ENCODE data around the gene UNC13B.
A peak's percentile ranks its signal among the peaks of the same experiment; 100 is the strongest.

UNC13B gene

DNA sequence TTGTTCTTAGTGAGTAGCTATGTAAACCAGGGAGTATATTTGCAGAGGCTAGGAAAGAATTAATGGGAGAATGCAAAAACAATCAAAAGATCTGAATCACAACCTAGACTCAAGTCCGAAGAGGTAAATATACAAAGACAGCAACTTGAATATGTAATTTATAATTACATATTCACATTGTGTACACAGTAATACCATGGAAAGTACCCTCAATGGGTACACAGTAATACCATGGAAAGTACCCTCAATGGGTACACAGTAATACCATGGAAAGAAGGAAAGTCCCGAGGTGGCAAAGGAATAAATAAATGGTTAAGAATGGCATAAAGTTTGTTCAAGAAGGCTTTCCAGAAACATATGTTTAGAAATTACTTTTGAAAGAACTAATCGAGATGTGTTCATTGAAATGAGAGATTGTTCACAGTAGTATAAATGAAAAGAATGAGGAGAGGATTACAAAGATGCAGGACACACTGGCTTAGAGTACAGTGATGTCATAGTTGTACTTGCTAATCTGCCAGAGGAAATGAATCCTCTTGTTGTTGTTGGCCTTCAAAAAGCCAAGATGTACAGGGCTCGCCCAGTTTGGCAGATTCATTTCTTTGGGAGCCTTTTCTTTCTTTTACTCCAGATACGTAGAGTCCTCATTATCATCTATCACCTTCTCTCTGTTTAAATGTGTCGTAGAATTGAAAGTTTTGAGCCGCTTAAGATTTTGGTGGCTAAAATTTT, 116.0 kb downstream of the UNC13B start:
- peak; percentile 80 for DNase-seq (ENCODE audit: low read depth)

DNA sequence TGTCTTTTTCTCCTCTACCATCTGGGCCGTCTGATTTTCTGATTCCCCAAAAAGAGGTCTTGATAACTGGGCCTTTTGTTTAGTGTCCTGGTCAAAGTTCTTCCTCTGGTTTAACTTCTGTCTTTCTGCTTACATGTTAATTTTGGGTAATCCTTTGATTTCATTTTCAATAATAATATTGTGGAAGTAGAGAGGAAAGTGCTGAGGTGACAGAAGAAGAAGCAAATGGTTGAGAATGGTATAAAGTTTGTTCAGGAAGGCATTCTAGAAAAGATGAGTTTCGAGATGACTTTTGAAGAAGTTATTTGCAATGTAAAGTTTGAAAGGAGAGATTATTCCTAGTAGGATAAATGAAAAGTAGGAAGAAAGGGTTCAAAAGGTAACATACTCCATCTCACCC, 118.1 kb downstream of the UNC13B start:
- DNase-seq (ENCODE audit: low read depth), result no peak

DNA sequence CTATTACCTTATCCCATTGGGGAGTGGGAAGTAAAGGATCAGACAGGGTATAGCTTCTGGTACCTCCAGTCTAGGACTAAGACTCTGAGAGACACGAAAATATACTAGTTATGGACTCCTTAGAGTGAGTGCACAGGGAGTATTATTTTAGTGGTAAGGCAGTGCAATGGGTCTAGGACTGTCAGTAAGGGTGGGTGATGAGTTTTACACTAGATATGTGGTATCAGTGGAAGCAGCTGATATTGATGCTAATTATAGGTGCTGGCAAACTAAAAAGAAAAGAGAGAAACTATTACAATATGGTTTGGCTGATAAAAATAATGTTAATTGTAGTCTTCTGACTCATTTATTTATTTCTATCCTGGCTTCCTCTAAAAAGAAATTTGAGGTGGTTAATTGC, 118.6 kb downstream of the UNC13B start:
- DNase-seq (ENCODE audit: low read depth), result no peak

DNA sequence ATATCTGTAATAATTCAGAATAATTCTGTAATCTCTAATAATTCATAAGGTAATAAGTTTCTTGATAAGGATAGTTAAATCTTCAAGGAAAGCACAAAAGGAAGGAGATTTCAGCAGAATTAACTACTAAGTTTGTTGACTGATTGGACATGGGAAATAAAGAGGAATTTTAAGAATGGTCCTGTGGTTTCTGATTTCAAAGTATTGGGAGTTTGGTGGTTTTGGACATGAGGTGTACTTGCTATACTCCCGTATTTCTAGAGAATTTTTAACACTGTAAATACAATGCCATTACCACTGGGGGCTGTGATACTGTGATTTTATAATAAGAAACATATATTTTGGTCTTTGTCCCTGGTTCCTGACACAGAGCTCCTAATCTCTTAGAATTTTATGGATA, 123.9 kb downstream of the UNC13B start:
- DNase-seq (ENCODE audit: low read depth), result peak; percentile 51

DNA sequence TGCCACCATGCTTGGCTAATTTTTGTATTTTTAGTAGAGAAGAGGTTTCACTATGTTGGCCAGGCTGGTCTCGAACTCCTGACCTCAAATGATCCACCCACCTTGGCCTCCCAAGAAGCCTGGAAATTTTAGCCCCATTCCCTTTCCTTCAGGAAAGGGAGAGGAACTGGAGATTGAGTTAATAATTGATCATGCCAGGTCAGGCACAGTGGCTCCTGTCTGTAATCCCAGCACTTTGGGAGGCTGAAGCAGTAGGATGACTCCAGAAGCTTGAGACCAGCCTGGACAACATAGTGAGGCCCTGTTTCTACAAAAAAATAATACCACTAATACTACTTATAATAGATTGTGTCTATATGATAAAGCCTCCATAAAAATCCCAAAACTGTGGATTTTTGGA, 124.6 kb downstream of the UNC13B start:
- no peak for DNase-seq (ENCODE audit: low read depth)

DNA sequence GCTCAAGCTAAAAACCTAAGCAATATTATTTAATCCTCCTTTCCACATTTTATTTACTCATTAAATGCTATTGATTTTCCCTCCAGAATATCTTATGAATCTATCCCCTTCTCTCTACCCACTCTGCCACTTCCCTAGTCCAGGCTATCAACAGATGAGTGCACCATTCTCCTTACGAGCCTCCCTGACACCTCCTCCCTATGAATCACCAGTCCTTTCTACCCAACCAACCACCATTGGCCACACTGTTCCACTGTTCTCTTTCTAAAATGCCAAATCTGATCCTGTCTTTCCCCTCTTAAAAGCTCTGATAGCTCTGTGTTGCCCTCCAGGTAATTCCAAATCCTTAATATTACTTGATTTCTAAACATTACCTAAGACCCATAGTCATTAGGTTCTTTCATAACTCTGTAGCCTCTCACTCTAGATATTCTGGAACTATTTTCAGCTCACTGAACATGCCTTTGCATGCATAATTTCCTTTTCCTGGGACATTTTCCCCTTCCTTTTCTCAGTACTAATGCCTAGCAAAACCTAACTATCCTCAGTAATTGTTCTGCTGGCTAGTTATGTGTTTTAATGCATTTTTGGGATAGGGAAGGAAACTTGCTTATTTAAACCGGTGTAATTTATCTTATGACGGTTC, 126.3 kb downstream of the UNC13B start:
- no peak for DNase-seq (ENCODE audit: low read depth)

DNA sequence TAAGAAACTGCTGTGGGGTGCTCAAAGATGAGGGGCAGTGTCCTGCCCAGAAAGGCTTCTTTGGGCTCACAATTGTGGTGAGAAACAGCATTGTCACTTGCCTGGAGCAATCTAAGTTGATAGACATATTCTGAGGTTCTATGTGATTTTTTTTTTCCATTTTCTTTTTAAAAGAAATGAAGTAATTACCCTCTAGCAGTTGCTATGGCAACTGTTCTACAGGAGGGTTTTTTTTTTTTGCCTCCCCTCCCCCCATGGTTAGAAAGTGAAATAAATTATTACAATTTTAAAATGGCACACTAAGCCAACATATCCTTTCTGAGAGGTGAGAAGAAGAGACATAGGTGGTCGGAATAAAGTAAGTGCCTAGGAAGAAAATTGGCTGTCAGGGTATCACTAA, 127.0 kb downstream of the UNC13B start:
- no peak for DNase-seq (ENCODE audit: low read depth)

DNA sequence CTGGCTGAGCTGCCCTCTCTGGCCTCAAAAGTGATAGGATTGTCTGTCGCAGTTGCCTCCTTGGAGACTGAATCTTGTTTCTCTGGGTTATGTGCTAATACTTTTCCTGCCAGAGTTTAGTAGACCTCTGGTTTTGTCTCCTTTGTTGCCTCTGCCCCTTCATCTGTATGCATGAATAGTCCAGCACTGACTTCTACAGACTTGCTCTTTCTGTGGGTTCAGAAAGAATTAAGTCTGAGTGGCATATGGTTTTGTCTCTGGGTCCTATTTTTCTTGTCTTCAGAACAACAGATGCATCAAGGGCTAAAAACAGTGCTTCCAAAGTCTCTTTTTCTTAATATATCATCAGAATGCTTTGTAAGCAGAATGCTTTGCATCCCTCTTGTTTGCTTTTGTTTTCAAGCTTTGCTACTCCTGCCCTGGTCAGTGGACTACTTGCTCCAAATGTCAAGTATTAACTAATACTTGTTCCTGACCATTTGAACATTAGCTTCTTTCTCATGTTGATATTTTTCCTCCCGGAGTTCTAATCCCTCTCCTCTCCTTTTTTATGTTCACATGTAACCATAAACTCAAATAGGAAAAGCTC, 131.7 kb downstream of the UNC13B start:
- DNase-seq (ENCODE audit: low read depth), result no peak

DNA sequence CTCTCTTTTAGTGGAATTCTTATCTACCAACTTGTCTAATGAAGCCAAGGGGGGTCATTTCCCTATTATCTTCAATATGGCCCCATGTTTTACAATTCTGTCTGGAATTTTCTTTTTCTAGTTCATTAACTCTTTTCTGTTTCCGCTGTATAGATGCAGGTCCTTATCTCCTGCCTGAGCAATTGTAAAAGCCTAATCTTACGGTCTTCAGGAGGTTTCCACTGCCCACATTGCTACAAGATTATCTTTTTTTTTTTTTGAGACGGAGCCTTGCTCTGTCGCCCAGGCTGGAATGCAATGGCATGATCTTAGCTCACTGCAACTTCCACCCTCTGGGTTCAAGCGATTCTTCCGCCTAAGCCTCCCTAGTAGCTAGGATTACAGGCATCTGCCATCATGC, 132.3 kb downstream of the UNC13B start:
- no peak for DNase-seq (ENCODE audit: low read depth)

DNA sequence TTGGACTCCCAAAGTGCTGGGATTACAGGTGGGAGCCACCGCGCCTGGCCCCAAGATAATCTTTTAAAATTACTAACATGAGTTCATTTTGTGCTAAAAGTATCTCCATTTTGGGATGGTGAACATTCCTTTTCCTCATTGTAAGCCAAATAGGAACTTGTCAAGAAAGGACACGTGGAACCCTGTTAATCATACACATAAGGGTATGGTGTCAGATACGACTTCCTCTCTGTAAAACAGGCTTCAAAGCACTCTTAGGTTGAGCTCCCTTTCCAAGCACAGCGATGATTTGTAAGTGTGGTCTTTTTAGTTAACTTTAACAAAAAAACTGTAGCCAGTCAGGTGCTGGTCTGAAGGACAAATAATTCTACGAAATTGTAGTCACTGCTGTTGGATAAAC, 132.7 kb downstream of the UNC13B start:
- DNase-seq (ENCODE audit: low read depth), result no peak

DNA sequence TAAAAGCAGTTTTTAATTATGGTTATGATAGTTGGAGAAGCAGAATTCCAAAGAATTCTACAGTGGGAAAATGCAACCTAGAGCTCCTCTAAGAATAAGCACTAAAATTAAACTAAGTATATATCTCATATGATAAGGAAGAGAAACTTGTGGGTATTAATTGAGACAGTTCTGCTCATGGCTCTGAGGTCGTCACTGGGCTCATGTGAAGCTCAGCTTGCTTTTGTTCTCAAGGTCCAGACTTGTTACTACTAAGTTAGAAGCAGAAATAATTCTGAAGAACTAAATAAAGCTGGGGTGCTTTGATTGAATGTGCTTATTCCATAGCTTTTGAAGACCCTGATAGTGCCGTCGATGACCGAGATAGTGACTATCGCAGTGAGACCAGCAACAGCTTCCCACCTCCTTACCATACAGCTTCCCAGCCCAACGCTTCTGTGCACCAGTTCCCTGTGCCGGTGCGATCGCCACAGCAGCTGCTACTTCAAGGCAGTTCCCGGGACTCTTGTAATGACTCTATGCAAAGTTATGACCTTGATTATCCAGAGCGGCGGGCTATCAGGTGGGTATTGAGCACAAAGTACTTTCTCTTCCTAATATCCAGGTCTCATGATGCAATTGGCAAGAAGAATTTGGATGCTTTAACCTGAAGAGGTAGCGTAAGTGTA, 133.7 kb downstream of the UNC13B start:
- no peak for DNase-seq (ENCODE audit: low read depth)

DNA sequence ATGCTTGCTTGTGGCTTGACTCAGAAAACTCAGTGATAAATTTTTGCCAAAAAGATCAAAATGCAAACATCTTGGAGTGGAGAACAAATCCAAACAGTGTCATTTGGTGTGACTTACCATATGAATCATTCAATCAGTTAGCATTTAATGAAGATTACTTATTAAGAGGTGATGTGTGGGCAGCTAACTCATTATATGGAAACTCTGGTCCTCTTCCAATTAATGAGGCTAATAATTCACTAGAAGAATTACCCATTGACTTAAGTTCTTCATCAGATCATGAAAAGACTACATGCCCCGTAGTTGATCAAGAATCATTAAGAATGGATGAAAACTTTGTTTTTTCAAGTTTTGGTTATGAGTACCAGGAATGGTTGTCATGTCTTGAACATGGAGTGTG, 141.8 kb downstream of the UNC13B start:
- DNase-seq (ENCODE audit: low read depth), result no peak

DNA sequence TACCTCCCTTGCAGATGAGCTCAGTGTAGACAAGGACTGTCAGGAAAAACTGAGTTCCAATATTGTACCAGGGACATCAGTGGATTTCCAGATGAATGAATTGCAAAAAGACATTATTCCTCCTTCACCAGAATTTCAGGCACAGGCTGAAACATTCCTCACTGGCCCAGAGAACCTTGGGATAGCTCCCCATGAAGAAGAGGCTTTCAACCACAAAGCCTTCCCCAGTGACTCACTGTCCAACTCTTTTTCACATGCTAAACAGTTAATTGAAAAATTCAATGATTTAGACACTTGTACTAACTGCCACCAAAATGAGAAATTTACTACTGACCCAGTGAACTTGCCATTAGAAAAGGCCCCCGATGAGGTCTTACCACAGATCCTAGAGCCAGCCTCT, 144.5 kb downstream of the UNC13B start:
- peak; percentile 55 for DNase-seq (ENCODE audit: low read depth)

DNA sequence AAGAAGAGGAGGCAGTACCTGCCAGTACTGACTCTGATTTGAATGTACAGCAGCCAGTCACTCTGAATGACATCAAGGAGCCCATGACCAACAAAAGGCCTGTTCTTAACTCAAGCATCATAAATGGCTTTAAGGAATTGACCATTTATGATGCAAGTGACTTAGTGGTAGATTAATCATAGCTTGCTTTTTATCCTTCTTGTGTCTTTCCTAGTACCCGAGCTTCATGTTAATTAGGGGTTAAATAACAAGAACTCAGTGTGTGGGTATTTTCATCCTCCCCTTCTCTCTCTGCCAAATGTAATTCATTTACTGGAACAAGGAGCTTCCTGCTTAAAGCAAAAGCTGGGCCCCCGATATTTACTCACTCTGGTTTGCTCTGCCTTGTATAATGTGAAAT, 146.5 kb downstream of the UNC13B start:
- no peak for DNase-seq (ENCODE audit: low read depth)

DNA sequence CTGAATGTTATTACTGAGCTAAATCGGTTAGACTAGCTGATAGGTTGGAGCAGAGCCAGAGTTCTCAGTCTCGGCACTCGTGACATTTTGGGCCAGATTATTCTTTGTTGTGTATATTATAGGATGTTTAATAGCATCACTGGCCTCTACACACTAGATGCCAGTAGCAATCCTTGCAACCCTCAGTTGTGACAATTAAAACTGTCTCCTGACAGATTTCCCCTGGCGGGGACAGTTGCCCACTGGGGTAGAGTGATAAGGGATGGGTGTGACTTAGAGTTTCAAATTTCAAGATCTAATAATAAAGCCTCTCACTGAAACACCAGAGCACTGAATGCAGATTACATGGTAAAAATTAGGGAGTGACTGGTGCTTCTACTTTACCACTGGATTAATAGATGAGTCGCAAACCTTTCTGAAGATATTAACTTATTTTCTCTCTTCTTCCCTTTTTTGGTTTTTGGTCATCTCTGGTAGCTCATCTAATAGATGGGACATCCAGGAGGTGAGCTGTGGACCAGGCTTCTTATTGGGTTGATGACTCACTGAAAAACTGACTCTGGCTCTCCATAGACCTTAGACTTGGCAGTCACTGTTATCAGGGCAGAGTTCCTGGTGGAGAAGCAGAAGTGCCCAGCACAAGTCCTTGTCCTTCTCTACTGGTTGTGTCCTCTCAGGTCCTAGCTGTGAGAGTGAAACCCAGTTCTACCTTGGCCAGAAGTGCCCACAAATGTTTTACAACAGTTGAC, 150.3 kb downstream of the UNC13B start:
- DNase-seq (ENCODE audit: low read depth), result no peak

DNA sequence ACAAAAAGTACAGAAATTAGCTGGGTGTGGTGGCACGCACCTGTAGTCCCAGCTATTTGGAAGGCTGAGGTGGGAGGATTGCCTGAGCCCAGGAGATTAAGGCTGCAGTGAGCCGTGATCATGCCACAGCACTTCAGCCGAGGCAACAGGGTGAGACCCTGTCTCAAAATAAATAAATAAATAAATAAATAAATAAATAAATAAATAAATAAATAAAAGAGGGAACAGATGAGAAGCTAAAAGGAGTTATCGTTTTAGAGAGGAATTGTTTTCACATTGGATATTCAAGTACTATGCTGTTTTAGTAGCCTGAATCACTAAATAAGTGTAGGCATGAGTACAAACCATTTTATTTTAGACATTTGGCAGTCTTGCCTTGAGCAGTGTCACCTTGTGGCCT, 151.7 kb downstream of the UNC13B start:
- no peak for DNase-seq (ENCODE audit: low read depth)

DNA sequence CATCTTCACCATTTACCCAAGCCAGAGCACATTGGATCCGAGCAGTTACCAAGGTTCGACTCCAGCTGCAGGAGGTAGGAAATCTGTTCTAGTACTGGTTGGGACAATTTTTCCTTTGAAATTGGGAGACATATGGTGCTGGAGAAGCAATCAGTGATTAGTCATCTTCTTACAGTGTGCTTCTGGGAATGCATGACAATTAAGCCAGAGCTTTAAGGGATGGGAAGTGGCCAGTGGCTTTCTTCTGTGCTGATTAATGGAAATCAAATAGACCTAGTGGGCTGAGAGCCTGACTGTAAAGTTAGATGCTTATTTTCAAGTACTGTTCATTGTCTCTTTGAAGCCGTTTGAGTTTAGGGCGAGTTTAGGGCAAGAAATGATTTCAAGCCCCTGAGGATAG, 152.1 kb downstream of the UNC13B start:
- DNase-seq (ENCODE audit: low read depth), result peak; percentile 12

DNA sequence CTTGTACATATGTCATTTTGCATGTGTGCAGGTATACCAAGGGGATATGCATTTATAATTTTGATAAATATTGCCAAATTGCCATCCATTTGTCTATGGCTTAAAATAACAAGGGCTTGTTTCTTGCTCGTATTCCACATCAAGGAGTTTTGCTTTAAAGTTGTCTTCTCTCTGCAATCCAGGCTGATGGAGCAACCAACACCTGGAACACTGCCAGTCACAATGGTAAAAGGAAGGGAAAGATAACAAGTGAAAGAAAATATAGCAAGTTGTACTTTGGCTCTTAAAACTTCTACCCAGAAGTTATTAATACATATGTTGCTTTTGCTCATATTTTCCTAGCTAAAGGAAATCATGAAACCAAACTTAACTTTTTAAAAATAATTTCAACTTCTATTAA, 156.9 kb downstream of the UNC13B start:
- DNase-seq (ENCODE audit: low read depth), result peak; percentile 62

DNA sequence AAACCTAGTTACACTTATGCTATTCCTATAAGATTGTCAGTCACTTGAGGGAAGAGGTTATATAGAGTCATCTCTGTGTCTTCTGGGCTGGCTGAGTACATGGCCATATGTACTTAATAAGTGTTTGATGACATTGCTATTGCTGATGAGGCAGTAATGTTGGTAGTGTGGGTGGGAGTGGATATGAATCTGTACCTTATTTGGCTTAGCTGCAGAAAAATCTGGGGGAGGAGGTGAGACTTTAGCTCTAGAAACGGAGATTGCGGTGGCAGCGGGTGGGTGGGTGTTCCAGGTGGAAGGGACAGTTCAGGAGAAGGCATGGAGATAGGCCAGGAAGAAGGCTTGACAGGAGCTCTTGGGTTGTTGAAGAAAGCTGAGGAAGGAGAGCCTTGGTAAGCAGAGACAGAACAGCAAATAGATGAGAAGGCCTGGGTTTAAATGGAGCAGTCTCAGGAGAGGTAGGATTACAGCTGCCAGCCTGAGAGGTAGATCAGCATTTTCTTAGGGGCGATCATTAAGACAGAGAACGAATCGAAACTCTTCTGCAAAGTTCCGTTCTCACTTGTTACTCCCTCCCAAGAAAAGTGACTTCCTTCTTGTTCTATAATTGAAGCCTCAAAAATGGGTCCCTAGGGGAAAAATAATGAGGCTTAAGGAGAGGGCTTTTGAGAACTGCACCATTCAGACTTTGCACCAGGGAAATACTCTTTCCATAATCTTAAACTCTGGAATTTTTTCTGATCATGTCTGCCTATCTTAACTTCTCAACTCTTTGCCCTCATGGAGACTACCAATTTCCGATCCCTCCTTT, 160.5 kb downstream of the UNC13B start:
- DNase-seq (ENCODE audit: low read depth), result no peak

DNA sequence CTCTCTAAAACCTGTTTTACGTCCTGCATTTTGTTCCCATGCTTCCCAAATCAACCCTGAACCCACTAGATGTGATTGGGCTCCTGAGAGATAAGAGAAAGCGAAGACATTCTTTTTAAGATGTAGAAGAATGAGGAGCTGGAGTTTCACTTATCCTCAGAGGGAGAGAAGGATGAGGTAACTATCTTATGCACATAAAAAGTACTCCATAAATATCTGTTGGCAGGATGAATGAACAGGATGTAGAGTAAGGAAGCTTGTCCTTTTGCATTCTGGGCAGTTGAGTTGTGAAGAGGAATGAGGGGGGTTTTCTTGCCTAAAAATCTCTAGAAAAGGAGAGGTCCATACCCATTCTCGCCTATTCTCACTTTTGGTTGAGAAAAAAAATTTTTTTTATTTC, 163.2 kb downstream of the UNC13B start:
- DNase-seq (ENCODE audit: low read depth), result no peak

DNA sequence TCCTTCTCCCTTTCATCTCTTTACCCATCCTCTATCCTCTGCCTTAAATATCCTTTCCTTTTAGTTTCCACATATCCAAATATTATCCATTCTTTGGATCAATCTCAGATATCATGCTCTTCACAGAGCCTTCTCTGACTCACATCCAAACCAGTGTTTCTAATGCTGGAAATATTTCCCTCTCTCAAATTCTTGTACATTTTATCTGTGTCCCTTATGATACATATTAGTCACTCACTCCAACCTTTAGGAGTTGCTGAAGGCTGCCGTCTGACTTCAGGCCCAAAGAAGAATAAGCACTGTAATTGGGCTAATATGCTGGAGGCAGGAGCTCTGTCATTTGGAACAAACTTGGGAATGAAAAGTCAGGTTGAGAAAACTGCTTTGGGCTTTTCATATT, 171.7 kb downstream of the UNC13B start:
- peak; percentile 61 for DNase-seq (ENCODE audit: low read depth)

DNA sequence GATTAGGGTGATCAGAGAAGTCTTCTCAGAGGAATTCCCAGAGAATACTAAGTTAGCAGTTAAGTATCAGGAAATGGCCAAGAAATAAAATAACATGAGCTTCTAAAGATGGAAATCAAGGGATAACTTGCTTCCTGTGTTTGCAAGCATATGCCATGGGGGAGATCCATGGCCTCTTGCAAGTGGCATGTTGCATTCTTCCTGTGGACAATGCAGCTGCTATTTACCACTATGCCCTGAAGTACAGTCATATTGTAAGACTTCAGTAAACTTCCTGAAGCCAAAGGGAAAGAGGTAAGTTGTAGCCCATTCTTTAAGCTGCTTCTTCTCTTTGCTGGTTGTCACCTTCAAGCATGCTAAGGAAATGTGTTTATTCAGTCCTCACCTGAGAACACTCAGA, 173.4 kb downstream of the UNC13B start:
- DNase-seq (ENCODE audit: low read depth), result peak; percentile 27

All from amniotic epithelial cell (primary cell).